ENCODE results near the gene IKBKE.

- TF ChIP-seq POLR2A (IDR thresholded peaks at IDR 0.05) (no peak), CTCF (IDR thresholded peaks at IDR 0.05) (no peak)
Observed at GRCh38 chr1:206540044-206540780, 69.9 kb downstream of the IKBKE start.
